GM12873 (cell line): ENCODE results near the gene SLC15A5.

Experiments used
- TF ChIP-seq, protein P1 (sequence below): IDR thresholded peaks from 2 replicates; pipeline ENCODE4 v1.5.1; 2012; ENCODE audit warnings: low read depth, mild to moderate bottlenecking, moderate library complexity, low read length, control low read depth; ENCODE audit not compliant: insufficient read depth; ENCODE audit errors: missing control alignments

SLC15A5 gene

DNA sequence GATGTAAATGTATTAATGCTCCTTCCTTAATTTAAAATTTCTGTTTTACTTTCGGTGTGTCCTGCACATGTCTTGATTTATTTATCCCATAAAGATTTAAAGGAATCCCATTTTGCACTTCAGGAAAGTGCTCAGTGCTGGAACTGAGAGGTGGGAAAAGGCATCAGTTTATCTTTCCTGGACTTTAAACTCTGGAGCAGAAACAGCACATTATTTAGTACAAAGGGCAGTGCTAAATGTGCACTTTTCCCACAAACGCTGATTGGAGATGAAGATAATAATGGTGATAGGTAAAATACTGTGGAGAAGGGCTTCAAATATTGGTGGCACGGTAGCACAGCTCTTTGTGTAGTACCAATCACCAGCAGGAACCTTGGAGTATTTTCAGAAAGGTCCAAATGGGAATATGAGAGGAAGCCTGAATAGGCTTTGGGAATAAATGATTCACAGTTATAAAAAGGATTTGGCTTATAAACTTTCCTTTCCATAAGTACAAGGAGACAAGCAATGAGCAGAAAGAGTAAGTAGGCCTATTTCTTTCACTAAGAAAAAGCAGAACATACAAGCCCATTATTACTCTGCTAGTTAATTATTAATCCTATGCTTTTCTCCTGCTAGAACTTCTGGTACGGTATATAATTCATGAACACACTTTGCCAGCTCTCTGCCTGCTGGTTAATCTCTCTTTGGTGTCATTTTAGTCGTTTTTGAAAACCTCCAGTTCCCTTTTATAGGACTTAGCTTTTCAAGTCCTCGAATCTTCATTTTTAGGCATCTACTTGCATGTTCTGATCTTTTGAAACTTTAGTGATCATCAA, 58.3 kb downstream of the SLC15A5 start:
- TF ChIP-seq, protein P1, sequence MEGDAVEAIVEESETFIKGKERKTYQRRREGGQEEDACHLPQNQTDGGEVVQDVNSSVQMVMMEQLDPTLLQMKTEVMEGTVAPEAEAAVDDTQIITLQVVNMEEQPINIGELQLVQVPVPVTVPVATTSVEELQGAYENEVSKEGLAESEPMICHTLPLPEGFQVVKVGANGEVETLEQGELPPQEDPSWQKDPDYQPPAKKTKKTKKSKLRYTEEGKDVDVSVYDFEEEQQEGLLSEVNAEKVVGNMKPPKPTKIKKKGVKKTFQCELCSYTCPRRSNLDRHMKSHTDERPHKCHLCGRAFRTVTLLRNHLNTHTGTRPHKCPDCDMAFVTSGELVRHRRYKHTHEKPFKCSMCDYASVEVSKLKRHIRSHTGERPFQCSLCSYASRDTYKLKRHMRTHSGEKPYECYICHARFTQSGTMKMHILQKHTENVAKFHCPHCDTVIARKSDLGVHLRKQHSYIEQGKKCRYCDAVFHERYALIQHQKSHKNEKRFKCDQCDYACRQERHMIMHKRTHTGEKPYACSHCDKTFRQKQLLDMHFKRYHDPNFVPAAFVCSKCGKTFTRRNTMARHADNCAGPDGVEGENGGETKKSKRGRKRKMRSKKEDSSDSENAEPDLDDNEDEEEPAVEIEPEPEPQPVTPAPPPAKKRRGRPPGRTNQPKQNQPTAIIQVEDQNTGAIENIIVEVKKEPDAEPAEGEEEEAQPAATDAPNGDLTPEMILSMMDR: no peak

DNA sequence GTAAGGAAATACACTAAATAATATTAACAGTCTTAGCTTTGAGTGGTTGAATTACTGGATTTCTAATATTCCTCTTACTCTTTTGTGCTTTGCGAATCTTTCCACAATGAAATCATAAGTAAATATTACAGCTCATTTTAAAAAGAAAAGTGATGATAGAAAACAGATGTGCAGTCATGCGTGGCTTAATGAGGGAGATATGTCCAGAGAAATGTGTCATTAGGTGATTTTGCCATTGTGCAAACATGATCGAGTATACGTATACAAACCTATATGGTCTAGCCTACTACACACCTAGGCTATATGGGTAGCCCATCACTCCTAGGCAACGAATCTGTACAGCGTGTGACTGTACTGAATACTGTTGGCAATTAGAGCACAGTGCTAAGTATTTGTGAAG, 59.3 kb downstream of the SLC15A5 start:
- TF ChIP-seq, protein P1: no peak

DNA sequence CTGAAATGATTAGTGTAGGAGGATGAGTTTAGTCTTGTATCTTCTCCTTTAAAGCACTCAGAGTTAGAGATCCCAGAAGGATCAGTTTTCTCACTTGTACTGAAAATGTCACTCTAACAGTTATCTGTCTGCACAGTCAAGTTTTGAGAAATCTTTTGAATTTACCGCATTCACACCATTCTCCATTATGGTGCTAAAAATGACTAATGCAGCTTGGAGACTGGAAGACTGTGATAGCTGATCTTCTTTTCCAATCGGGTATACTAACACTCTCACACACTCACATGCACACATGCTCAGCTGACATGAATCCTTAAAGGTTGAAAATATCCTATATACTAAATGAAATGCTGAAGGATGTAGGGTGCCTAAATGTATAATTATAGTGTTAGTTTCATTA, 65.8 kb downstream of the SLC15A5 start:
- TF ChIP-seq, protein P1: no peak

DNA sequence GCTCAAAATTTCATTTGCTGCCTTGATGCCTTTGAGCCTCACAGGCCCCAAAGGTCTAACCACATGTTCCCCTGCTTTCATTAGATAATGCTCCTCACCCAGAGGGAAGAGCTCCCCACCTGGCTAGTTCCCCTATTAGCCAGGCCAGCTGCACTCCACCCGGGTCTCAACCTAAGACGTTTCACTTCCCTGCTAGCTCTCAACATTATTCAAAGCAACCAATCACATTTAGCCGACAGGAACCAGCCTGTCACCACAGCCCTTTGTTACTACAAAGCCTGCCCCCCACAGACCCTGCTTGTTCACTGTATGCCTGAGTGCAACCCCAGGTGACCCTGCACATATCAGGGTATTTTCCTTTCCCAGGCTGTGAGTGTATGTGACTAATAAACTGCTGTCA, 78.6 kb downstream of the SLC15A5 start:
- TF ChIP-seq, protein P1: no peak

DNA sequence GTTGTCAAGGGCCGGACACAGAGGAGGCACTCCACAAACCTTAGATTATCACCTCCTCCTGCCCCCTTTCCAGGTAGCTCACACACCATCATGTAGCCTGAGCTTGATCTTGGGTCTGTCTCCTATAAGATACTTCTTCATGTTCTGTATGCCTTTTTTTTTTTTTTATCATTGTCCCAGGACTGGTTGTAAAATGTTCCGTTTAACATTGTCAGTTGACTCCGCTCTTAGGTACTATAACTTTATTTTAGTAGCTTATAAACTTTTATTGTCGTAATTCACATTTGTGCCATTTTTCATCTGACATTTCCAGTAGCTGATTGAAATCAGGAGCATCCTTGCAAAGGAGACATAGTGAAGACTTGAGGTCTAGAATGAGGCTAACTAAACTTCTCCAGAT, 79.9 kb downstream of the SLC15A5 start:
- TF ChIP-seq, protein P1: no peak

DNA sequence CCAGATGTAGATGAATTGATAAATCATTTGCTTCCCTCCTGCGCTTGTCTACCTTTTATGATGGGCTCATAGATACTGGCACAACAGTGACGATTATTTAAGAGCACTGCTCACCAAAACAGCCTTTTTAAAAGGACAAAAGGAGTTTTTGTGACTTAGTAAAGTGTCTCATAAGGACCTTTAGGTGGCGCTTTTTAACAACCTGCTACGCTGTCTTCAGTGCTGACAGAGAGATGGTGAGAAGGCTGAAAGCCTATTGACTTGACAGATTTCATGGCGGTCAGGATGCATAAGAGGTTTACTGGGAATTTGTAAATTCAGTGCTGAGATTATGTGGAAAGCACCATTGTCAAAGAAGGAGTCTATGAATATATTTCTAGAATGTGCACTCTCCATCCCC, 87.6 kb downstream of the SLC15A5 start:
- TF ChIP-seq, protein P1: peak; percentile 29

DNA sequence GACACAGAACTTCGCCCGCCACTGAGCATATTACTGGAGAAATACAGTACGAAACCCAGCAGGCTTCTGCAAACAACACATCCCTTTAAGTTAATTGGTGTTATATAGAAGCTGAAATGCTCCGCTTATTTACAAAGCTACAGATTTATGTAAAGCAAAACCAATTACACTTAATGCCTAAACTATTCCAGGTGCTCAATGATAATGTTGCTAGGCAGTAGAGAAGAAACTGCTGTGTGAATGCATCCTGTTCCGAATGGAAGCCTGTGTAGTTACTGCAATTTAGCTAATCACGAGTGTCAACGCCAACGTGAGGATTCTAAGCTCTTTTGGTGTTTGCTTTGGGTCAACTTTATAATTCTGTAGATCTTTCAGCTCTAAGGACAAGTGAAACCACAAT, 89.8 kb downstream of the SLC15A5 start:
- TF ChIP-seq, protein P1: no peak
